GM23338 (cell line): ENCODE results near the gene TAF1B. TPM values are rescaled to one million over a fixed set of nuclear protein-coding genes. Genes with fewer than 3 reads are reported as not detected.

Experiments
- ATAC-seq: fragments of 200-7000 bp; cut with Tn5 transposase; 3 replicates; pipeline ENCODE4 v1.9.1; 2020
- DNase-seq: peaks from one replicate; pipeline ENCODE4 v3.0.0-alpha.2; 2015; ENCODE audit warnings: low spot score
- H2AFZ ChIP-seq: fragments of 200-600 bp; sonication (generic); 2 replicates; pipeline ENCODE4 v1.8.0; 2016; ENCODE audit warnings: antibody characterized with exemption, mild to moderate bottlenecking, moderate library complexity
- H3F3A ChIP-seq: fragments of 200-600 bp; sonication (generic); replicated peaks from 2 replicates; pipeline ENCODE4 v1.8.0; 2017; ENCODE audit warnings: antibody characterized with exemption, mixed run types, low read depth
- H3K27ac ChIP-seq: fragments of 200-600 bp; sonication (generic); 2 replicates; pipeline ENCODE4 v1.6.1; 2016; ENCODE audit warnings: low read depth
- H3K27me3 ChIP-seq: fragments of 200-600 bp; sonication (generic); 2 replicates; pipeline ENCODE4 v1.8.0; 2016; ENCODE audit warnings: mild to moderate bottlenecking, mixed run types, moderate library complexity; ENCODE audit not compliant: insufficient read depth
- H3K36me3 ChIP-seq: fragments of 200-600 bp; sonication (generic); 2 replicates; pipeline ENCODE4 v1.8.0; 2016; ENCODE audit warnings: mild to moderate bottlenecking; ENCODE audit not compliant: insufficient read depth
- H3K4me1 ChIP-seq: fragments of 200-600 bp; sonication (generic); 2 replicates; pipeline ENCODE4 v1.8.0; 2016; ENCODE audit warnings: mild to moderate bottlenecking, moderate library complexity; ENCODE audit not compliant: insufficient read depth
- H3K4me2 ChIP-seq: fragments of 200-600 bp; sonication (generic); 2 replicates; pipeline ENCODE4 v1.7.1; 2017; ENCODE audit warnings: mixed run types
- H3K4me3 ChIP-seq: fragments of 200-600 bp; sonication (generic); 2 replicates; pipeline ENCODE4 v1.6.1; 2016; ENCODE audit warnings: mixed run types
- H3K79me2 ChIP-seq: fragments of 200-600 bp; sonication (generic); replicated peaks from 2 replicates; pipeline ENCODE4 v1.8.0; 2017; ENCODE audit warnings: mild to moderate bottlenecking; ENCODE audit not compliant: insufficient read depth
- H3K9me2 ChIP-seq: fragments of 200-600 bp; sonication (generic); 2 replicates; pipeline ENCODE4 v1.8.0; 2017; ENCODE audit not compliant: insufficient read depth
- H4K20me1 ChIP-seq: fragments of 200-600 bp; sonication (generic); replicated peaks from 2 replicates; pipeline ENCODE4 v1.8.0; 2017; ENCODE audit warnings: mild to moderate bottlenecking; ENCODE audit not compliant: insufficient read depth
- H3K27ac Mint-ChIP-seq: 2 replicates; pipeline ENCODE4 v1.8.0; 2020; ENCODE audit warnings: inconsistent platforms, mild to moderate bottlenecking, moderate library complexity, mixed read lengths
- H3K27me3 Mint-ChIP-seq: 3 replicates; pipeline ENCODE4 v1.8.0; 2022; ENCODE audit warnings: low read depth, mild to moderate bottlenecking, moderate library complexity, mixed read lengths, inconsistent platforms; ENCODE audit not compliant: insufficient read depth, poor library complexity
- H3K36me3 Mint-ChIP-seq: 3 replicates; pipeline ENCODE4 v1.8.0; 2021; ENCODE audit warnings: low read depth, mild to moderate bottlenecking, inconsistent platforms, moderate library complexity, mixed read lengths
- H3K4me1 Mint-ChIP-seq: 3 replicates; pipeline ENCODE4 v1.8.0; 2020; ENCODE audit warnings: mild to moderate bottlenecking, inconsistent platforms, mixed read lengths
- H3K4me3 Mint-ChIP-seq: 3 replicates; pipeline ENCODE4 v1.8.0; 2021; ENCODE audit warnings: moderate library complexity, mild to moderate bottlenecking, inconsistent platforms, mixed read lengths
- H3K9me3 Mint-ChIP-seq: 3 replicates; pipeline ENCODE4 v1.8.0; 2020; ENCODE audit warnings: moderate library complexity, mild to moderate bottlenecking, inconsistent platforms, mixed read lengths
- CREB1 ChIP-seq: fragments of 250-450 bp; sonication (Bioruptor Pico); IDR thresholded peaks from 2 replicates; pipeline ENCODE4 v1.5.0; 2020; ENCODE audit warnings: low read depth, mild to moderate bottlenecking, moderate library complexity
- CTCF ChIP-seq, 2 experiments: fragments of 200-600 bp in 1 of 2; sonication (generic) in 1 of 2; conservative IDR thresholded peaks; 2 replicates each; pipeline versions ENCODE4 v1.5.1 to v1.6.1; 2016 to 2017; ENCODE audit warnings: antibody characterized with exemption in 2 of 2, low read depth in 2 of 2, mild to moderate bottlenecking in 2 of 2, moderate library complexity in 1 of 2
- ETS1 ChIP-seq: IDR thresholded peaks from 2 replicates; pipeline ENCODE4 v1.6.1; 2016; ENCODE audit warnings: antibody characterized with exemption
- EZH2 ChIP-seq: fragments of 200-600 bp; sonication (generic); IDR thresholded peaks from one replicate; pipeline ENCODE4 v1.8.0; 2017; ENCODE audit warnings: antibody characterized with exemption, mild to moderate bottlenecking, low read depth; ENCODE audit not compliant: unreplicated experiment
- EZH2phosphoT487 ChIP-seq: fragments of 200-600 bp; sonication (generic); IDR thresholded peaks from one replicate; pipeline ENCODE4 v1.8.1; 2018; ENCODE audit warnings: antibody characterized with exemption; ENCODE audit not compliant: unreplicated experiment
- JUNB ChIP-seq: IDR thresholded peaks from one replicate; pipeline ENCODE4 v1.6.1; 2016; ENCODE audit warnings: antibody characterized with exemption; ENCODE audit not compliant: unreplicated experiment
- NANOG ChIP-seq: IDR thresholded peaks from 2 replicates; pipeline ENCODE4 v1.6.1; 2016; ENCODE audit warnings: antibody characterized with exemption, borderline replicate concordance
- POLR2AphosphoS5 ChIP-seq: IDR thresholded peaks from 2 replicates; pipeline ENCODE4 v1.6.1; 2016; ENCODE audit warnings: antibody characterized with exemption, low read depth
- STAT1 ChIP-seq: IDR thresholded peaks from one replicate; pipeline ENCODE4 v1.6.1; 2016; ENCODE audit warnings: antibody characterized with exemption; ENCODE audit not compliant: unreplicated experiment
- ZNF114 ChIP-seq: fragments of 250-450 bp; sonication (Bioruptor Pico); IDR thresholded peaks from 2 replicates; pipeline ENCODE4 v1.5.0; 2020; ENCODE audit warnings: mild to moderate bottlenecking, moderate library complexity
- ZNF331 ChIP-seq: fragments of 250-450 bp; sonication (Bioruptor Pico); IDR thresholded peaks from 2 replicates; pipeline ENCODE4 v1.5.0; 2020; ENCODE audit warnings: low read depth, mild to moderate bottlenecking, moderate library complexity
- polyA plus RNA-seq: library from polyadenylated mRNA; unstranded; fragments of >200 nt; fragmentation: Nextera tagmentation; extraction: Ambion mirVana; gene quantifications from 2 replicates; pipeline ENCODE4 v1.2.1, GENCODE V29; 2016
- total RNA-seq: library from RNA; depleted of rRNA; stranded (reverse); fragments of >200 nt; shearing (Covaris generic); gene quantifications from 2 replicates; pipeline ENCODE4 v1.2.3, GENCODE V29; 2014

TAF1B gene
- total and polyA plus RNA-seq, 2 experiments from 2014 or later, result 22.2 to 28.9 TPM

- H3K4me2 ChIP-seq, result no peak overlapping the region
- no peak overlapping the region for H3K27ac ChIP-seq
- no peak overlapping the region for H3K4me3 ChIP-seq
Observed at GRCh38 chr2:9837451-9837850, 5.8 kb upstream of the TAF1B start.

GRCh38 chr2:9838391-9838790 lies 4.9 kb upstream of the TAF1B start:
- H3K4me1 Mint-ChIP-seq, result no peaks in the 10 kb centered on the region; the same call in 2 of the 3 replicates
- no peaks in the 10 kb centered on the region for H3K9me3 Mint-ChIP-seq
- TF ChIP-seq ETS1 (no peak), NANOG (no peak), CREB1 (no peak), ZNF114 (no peak), CTCF (conservative IDR thresholded peaks at IDR 0.05; ENCODE audit: low read depth in 2 of 2) (no peak), EZH2phosphoT487 (no peak), EZH2 (no peak), POLR2AphosphoS5 (no peak)
- Histone ChIP-seq H4K20me1 (no peaks in the 10 kb centered on the region), H3F3A (no peaks in the 10 kb centered on the region), H3K79me2 (no peaks in the 10 kb centered on the region), H3K4me3 (no peak overlapping the region), H2AFZ (no peak overlapping the region), H3K36me3 (no peaks in the 10 kb centered on the region), H3K4me1 (no peaks in the 10 kb centered on the region), H3K27me3 (no peaks in the 10 kb centered on the region), H3K9me2 (no peaks in the 10 kb centered on the region), H3K27ac (no peak overlapping the region), H3K4me2 (no peak overlapping the region)
- no peaks in the 10 kb centered on the region; the same call in 2 of the 3 replicates for H3K36me3 Mint-ChIP-seq
- no peak overlapping the region for H3K4me3 Mint-ChIP-seq
- H3K27me3 Mint-ChIP-seq, result peaks cover 3% of the 10 kb centered on the region
- ATAC-seq, result no peak
- DNase-seq, result no peak
- no peak overlapping the region for H3K27ac Mint-ChIP-seq

More at GRCh38 chr2:9837451-9837850, 5.8 kb upstream of the TAF1B start:
- DNase-seq (no peak), ATAC-seq (no peak)
- H3K4me1 Mint-ChIP-seq, result no peaks in the 10 kb centered on the region; the same call in 2 of the 3 replicates
- peaks cover 3% of the 10 kb centered on the region for H3K27me3 Mint-ChIP-seq
- no peak overlapping the region for H3K27ac Mint-ChIP-seq
- Histone ChIP-seq H3K9me2 (no peaks in the 10 kb centered on the region), H3F3A (no peaks in the 10 kb centered on the region), H3K36me3 (no peaks in the 10 kb centered on the region), H3K4me1 (no peaks in the 10 kb centered on the region), H4K20me1 (no peaks in the 10 kb centered on the region), H2AFZ (no peak overlapping the region), H3K79me2 (no peaks in the 10 kb centered on the region), H3K27me3 (no peaks in the 10 kb centered on the region)
- H3K36me3 Mint-ChIP-seq, result no peaks in the 10 kb centered on the region
- no peaks in the 10 kb centered on the region for H3K9me3 Mint-ChIP-seq
- H3K4me3 Mint-ChIP-seq, result no peak overlapping the region
- TF ChIP-seq ETS1, result no peak
- TF ChIP-seq NANOG, result no peak
- TF ChIP-seq ZNF114, result no peak
- TF ChIP-seq EZH2, result no peak
- TF ChIP-seq ZNF331, result no peak
- no peak for TF ChIP-seq CTCF (conservative IDR thresholded peaks at IDR 0.05; ENCODE audit: low read depth in 2 of 2)
- TF ChIP-seq JUNB, result no peak
- no peak for TF ChIP-seq STAT1
